HepG2 (cell line): ENCODE measurements around the gene RAB40C. TPM values are rescaled to one million over a fixed set of nuclear protein-coding genes. Genes with fewer than 3 reads are reported as not detected.

Source experiments
- ETV5 ChIP-seq: IDR thresholded peaks from 2 replicates; pipeline ENCODE4 v1.6.1; 2018; ENCODE audit warnings: missing biosample characterization, missing genetic modification reagents, inconsistent platforms, borderline replicate concordance
- GABPB1 ChIP-seq: IDR thresholded peaks from 2 replicates; pipeline ENCODE4 v1.6.1; 2016; ENCODE audit warnings: mild to moderate bottlenecking, missing genetic modification reagents, moderate library complexity, missing compliant biosample characterization
- MBD4 ChIP-seq: IDR thresholded peaks from 2 replicates; pipeline ENCODE4 v1.6.1; 2012; ENCODE audit warnings: low read length, inconsistent platforms, borderline replicate concordance
- MTA1 ChIP-seq: sonication (generic); formaldehyde crosslinking; IDR thresholded peaks from 2 replicates; pipeline ENCODE4 v1.4.0; 2020; ENCODE audit warnings: missing genetic modification reagents, mild to moderate bottlenecking, borderline replicate concordance
- NFIC ChIP-seq: IDR thresholded peaks from 2 replicates; pipeline ENCODE4 v1.6.1; 2012; ENCODE audit warnings: mild to moderate bottlenecking, low read length, inconsistent platforms
- NONO ChIP-seq, 2 experiments: fragments of 450-650 bp in 1 of 2; sonication (generic) in 1 of 2; formaldehyde crosslinking in 1 of 2; IDR thresholded peaks in 1 of 2; conservative IDR thresholded peaks in 1 of 2; 2 replicates each; pipeline versions ENCODE4 v1.6.1 to v1.8.0; 2017 to 2022; ENCODE audit warnings: mild to moderate bottlenecking in 1 of 2, missing genetic modification reagents in 1 of 2, moderate library complexity in 1 of 2
- SIN3A ChIP-seq: IDR thresholded peaks from 2 replicates; pipeline ENCODE4 v1.6.1; 2011; ENCODE audit warnings: low read depth, mild to moderate bottlenecking, control low read depth, low read length, borderline replicate concordance
- SMAD9 ChIP-seq: sonication (generic); formaldehyde crosslinking; IDR thresholded peaks from 2 replicates; pipeline ENCODE4 v1.5.1; 2020; ENCODE audit warnings: mild to moderate bottlenecking, missing genetic modification reagents
- SNAPC2 ChIP-seq: sonication (generic); formaldehyde crosslinking; IDR thresholded peaks from 2 replicates; pipeline ENCODE4 v1.8.1; 2022; ENCODE audit warnings: mild to moderate bottlenecking, missing genetic modification reagents
- YEATS4 ChIP-seq: sonication (generic); formaldehyde crosslinking; IDR thresholded peaks from 2 replicates; pipeline ENCODE4 v1.4.0; 2020; ENCODE audit warnings: missing genetic modification reagents, borderline replicate concordance
- ZFYVE20 ChIP-seq: sonication (generic); formaldehyde crosslinking; IDR thresholded peaks from 2 replicates; pipeline ENCODE4 v1.8.0; 2023; ENCODE audit warnings: low read depth, mild to moderate bottlenecking, moderate library complexity, missing genetic modification reagents, borderline replicate concordance
- ZNF3 ChIP-seq: IDR thresholded peaks from 2 replicates; pipeline ENCODE4 v1.7.0; 2017; ENCODE audit warnings: inconsistent platforms
- ZNF496 ChIP-seq: sonication (generic); formaldehyde crosslinking; IDR thresholded peaks from 2 replicates; pipeline ENCODE4 v1.8.1; 2023; ENCODE audit warnings: mild to moderate bottlenecking, moderate library complexity, missing genetic modification reagents; ENCODE audit not compliant: insufficient replicate concordance
- ZNF619 ChIP-seq: sonication (generic); formaldehyde crosslinking; IDR thresholded peaks from 2 replicates; pipeline ENCODE4 v1.4.0; 2020; ENCODE audit warnings: mild to moderate bottlenecking, missing genetic modification reagents
- ZNF7 ChIP-seq: IDR thresholded peaks from 2 replicates; pipeline ENCODE4 v1.6.1; 2016; ENCODE audit warnings: missing biosample characterization, missing genetic modification reagents
- ZNF749 ChIP-seq: sonication (generic); formaldehyde crosslinking; IDR thresholded peaks from 2 replicates; pipeline ENCODE4 v1.8.0; 2022; ENCODE audit warnings: mild to moderate bottlenecking, missing genetic modification reagents, moderate library complexity, borderline replicate concordance
- ZNF776 ChIP-seq: sonication (generic); formaldehyde crosslinking; IDR thresholded peaks from 2 replicates; pipeline ENCODE4 v1.4.0; 2020; ENCODE audit warnings: mild to moderate bottlenecking, missing genetic modification reagents
- polyA plus RNA-seq, 8 experiments: library from polyadenylated mRNA; depleted of rRNA in 3 of 8; stranded (reverse) in 7 of 8; unstranded in 1 of 8; fragments of >200 nt; fragmentation: Illumina TruSeq in 4 of 8; extraction: Trizol in 4 of 8; gene quantifications; 2 replicates each; pipeline versions ENCODE4 v1.2.1 to v1.2.3, GENCODE V29; 2011 to 2016; ENCODE audit warnings: low read depth in 4 of 8, missing spikeins in 1 of 8, mixed read lengths in 1 of 8; ENCODE audit not compliant: insufficient read depth in 1 of 8
- total RNA-seq, 5 experiments: library from RNA; depleted of rRNA; stranded (reverse); fragments of >200 nt; fragmentation: Illumina TruSeq; extraction: Trizol; gene quantifications; 2 replicates each; pipeline ENCODE4 v1.2.3, GENCODE V29; 2016; ENCODE audit warnings: low read depth in 1 of 5
- TF ChIP-seq, protein P1 (sequence below): sonication (generic); formaldehyde crosslinking; conservative IDR thresholded peaks from 2 replicates; pipeline ENCODE4 v1.4.0; 2020; ENCODE audit warnings: mild to moderate bottlenecking, missing genetic modification reagents, moderate library complexity
- TF ChIP-seq, protein P2 (sequence below): sonication (generic); formaldehyde crosslinking; conservative IDR thresholded peaks from 2 replicates; pipeline ENCODE4 v1.4.0; 2020; ENCODE audit warnings: missing genetic modification reagents
- TF ChIP-seq, protein P3 (sequence below): sonication (generic); formaldehyde crosslinking; IDR thresholded peaks from 2 replicates; pipeline ENCODE4 v1.5.1; 2020; ENCODE audit warnings: missing genetic modification reagents, mild to moderate bottlenecking, borderline replicate concordance
- TF ChIP-seq, protein P4 (sequence below): IDR thresholded peaks from 2 replicates; pipeline ENCODE4 v1.6.1; 2016; ENCODE audit warnings: missing compliant biosample characterization, missing genetic modification reagents, borderline replicate concordance

Gene RAB40C
- total and polyA plus RNA-seq, 2 of the 13 experiments (the other 11 are each of a cell fraction or from before 2014, with no cell fraction given), result 7.7 to 11.5 TPM

DNA sequence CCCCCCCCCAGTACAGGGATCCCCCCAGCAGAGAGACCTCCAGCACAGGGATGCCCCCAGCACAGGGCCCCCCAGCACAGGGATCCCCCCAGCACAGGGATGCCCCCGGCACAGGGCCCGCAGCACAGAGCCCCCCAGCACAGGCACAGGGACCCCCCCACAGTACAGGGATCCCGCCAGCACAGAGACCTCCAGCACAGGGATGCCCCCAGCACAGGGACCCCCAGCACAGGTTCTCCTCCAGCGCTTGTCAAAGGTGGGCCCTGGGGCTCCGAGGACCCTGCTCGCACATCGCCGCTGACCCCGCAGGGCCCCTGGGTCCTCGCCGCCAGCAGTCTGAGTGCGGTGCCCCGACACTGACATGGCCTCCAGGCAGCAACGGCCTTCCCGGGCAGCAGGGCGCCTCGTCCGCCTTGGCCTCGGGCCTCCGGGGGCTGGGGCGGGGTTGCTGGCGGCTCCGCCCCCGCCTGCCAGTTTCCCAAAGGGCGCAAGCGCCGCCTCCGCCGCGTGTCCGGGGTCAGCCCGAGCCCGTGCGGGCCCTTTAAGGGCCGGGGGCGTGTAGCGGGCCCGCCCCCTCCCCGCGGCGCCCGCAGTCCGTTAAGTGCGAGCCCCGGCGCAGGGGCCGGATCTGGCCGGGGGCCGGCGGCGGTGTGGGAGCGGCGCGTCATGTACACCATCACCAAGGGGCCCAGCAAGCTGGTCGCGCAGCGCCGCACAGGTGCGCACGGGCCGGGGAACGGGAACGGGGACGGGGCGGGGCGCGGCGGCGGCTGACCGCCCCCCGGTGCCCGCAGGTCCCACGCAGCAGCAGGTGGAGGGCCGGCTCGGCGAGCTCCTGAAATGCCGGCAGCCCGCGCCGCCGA, 51.7 kb downstream of the RAB40C start, which contains the start of gene MCRIP2 (continued):
- TF ChIP-seq, protein P1, sequence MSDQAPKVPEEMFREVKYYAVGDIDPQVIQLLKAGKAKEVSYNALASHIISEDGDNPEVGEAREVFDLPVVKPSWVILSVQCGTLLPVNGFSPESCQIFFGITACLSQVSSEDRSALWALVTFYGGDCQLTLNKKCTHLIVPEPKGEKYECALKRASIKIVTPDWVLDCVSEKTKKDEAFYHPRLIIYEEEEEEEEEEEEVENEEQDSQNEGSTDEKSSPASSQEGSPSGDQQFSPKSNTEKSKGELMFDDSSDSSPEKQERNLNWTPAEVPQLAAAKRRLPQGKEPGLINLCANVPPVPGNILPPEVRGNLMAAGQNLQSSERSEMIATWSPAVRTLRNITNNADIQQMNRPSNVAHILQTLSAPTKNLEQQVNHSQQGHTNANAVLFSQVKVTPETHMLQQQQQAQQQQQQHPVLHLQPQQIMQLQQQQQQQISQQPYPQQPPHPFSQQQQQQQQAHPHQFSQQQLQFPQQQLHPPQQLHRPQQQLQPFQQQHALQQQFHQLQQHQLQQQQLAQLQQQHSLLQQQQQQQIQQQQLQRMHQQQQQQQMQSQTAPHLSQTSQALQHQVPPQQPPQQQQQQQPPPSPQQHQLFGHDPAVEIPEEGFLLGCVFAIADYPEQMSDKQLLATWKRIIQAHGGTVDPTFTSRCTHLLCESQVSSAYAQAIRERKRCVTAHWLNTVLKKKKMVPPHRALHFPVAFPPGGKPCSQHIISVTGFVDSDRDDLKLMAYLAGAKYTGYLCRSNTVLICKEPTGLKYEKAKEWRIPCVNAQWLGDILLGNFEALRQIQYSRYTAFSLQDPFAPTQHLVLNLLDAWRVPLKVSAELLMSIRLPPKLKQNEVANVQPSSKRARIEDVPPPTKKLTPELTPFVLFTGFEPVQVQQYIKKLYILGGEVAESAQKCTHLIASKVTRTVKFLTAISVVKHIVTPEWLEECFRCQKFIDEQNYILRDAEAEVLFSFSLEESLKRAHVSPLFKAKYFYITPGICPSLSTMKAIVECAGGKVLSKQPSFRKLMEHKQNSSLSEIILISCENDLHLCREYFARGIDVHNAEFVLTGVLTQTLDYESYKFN, result peak; percentile 30; the same call in 1 of the 2 replicates
- TF ChIP-seq ZFYVE20 (CRISPR knock-in tag), result no peak; the same call in 1 of the 2 replicates
- TF ChIP-seq SMAD9 (CRISPR knock-in tag), result no peak
- no peak; the same call in 1 of the 2 replicates for TF ChIP-seq YEATS4 (CRISPR knock-in tag)
- TF ChIP-seq, protein P2, sequence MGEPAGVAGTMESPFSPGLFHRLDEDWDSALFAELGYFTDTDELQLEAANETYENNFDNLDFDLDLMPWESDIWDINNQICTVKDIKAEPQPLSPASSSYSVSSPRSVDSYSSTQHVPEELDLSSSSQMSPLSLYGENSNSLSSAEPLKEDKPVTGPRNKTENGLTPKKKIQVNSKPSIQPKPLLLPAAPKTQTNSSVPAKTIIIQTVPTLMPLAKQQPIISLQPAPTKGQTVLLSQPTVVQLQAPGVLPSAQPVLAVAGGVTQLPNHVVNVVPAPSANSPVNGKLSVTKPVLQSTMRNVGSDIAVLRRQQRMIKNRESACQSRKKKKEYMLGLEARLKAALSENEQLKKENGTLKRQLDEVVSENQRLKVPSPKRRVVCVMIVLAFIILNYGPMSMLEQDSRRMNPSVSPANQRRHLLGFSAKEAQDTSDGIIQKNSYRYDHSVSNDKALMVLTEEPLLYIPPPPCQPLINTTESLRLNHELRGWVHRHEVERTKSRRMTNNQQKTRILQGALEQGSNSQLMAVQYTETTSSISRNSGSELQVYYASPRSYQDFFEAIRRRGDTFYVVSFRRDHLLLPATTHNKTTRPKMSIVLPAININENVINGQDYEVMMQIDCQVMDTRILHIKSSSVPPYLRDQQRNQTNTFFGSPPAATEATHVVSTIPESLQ, result no peak
- no peak; the same call in 1 of the 2 replicates for TF ChIP-seq ZNF619 (CRISPR knock-in tag)
- TF ChIP-seq, protein P3, sequence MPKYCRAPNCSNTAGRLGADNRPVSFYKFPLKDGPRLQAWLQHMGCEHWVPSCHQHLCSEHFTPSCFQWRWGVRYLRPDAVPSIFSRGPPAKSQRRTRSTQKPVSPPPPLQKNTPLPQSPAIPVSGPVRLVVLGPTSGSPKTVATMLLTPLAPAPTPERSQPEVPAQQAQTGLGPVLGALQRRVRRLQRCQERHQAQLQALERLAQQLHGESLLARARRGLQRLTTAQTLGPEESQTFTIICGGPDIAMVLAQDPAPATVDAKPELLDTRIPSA (CRISPR knock-in tag), result no peak
- TF ChIP-seq ZNF496, result no peak
- no peak for TF ChIP-seq ZNF749
- no peak; the same call in 1 of the 2 replicates for TF ChIP-seq ZNF776 (CRISPR knock-in tag)
- peak; percentile 51; the same call in 1 of the 2 replicates for TF ChIP-seq SIN3A
- no peak for TF ChIP-seq SNAPC2
- TF ChIP-seq ZNF3 (CRISPR knock-in tag), result no peak
- no peak for TF ChIP-seq NONO (IDR thresholded peaks at IDR 0.05)
- peak; percentile 68 for TF ChIP-seq NONO (CRISPR knock-in tag; conservative IDR thresholded peaks at IDR 0.05)
- no peak for TF ChIP-seq MBD4
- no peak for TF ChIP-seq NFIC
- no peak; the same call in 1 of the 2 replicates for TF ChIP-seq ETV5
- TF ChIP-seq MTA1 (CRISPR knock-in tag), result no peak
- TF ChIP-seq ZNF7, result no peak
- peak; percentile 59; the same call in 1 of the 2 replicates for TF ChIP-seq GABPB1 (CRISPR knock-in tag)
- TF ChIP-seq, protein P4, sequence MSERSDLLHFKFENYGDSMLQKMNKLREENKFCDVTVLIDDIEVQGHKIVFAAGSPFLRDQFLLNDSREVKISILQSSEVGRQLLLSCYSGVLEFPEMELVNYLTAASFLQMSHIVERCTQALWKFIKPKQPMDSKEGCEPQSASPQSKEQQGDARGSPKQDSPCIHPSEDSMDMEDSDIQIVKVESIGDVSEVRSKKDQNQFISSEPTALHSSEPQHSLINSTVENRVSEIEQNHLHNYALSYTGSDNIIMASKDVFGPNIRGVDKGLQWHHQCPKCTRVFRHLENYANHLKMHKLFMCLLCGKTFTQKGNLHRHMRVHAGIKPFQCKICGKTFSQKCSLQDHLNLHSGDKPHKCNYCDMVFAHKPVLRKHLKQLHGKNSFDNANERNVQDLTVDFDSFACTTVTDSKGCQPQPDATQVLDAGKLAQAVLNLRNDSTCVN (CRISPR knock-in tag), result no peak
